GM19468 (cell line): ENCODE data around the gene TTLL10.

ENCODE experiments used
- ATAC-seq: cut with Tn5 transposase; IDR thresholded peaks from one replicate; pipeline ENCODE4 v1.9.1; 2021; ENCODE audit warnings: mild to moderate bottlenecking, moderate library complexity, moderate number of reproducible peaks; ENCODE audit not compliant: unreplicated experiment; ENCODE audit errors: extremely low read depth

Gene TTLL10

DNA sequence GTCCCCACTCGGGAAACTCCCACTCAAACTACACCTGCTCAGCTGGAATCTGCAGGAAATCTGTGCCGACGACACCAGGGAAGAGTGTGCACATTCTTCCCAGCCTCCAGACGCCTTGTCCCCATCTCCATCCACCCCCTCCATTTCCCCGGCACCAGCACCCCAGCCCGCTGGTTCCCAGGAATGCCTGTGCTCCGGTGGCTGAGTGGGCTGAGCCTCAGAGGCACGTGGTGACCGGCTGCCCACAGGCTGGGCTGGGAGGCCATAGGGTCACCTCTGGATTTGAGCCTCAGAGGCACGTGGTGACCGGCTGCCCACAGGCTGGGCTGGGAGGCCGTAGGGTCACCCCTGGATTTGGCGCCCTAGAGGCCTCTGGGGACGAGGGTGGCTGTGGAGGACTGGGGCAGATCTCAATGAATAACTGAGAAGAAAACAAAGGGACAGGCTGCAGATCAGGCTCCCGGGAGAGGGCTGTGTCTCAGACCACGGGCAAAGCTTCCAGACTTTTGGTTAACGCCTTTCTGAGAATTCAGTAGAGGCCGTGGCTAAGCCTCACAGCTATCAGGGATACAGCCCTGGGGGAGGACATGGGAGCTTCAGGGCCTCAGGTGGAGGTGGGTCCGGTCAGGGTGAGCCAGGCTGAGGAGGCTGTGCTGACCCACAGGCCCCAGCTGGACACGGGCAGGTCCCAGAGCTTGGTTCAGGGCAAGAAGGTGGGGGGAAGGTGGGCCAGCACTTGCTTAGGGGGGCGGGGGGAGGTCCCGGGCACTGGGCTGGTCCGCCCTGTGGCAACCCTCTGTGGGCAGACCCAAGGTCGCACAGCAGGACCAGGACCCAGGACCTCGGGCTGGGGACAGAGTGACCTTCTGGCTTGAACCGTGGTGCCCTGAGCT lies 17.3 kb upstream of the TTLL10 start:
- no peak for ATAC-seq

DNA sequence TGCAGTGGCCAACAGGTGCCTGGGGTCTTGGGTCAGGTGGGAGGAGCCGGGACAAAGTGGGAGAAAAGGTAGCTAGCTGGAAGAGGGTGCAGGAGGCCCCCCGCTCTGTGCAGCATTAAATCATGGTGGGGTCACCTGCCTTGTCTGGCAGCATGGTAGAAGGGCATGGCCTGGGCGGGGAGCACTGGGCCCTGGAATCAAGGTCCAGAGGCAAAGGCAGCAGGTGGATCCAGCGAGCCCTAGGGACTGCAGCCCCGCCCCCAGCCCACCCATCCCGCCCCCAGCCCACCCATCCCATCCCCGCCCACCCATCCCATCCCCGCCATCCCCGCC lies 16.7 kb upstream of the TTLL10 start:
- ATAC-seq = no peak

DNA sequence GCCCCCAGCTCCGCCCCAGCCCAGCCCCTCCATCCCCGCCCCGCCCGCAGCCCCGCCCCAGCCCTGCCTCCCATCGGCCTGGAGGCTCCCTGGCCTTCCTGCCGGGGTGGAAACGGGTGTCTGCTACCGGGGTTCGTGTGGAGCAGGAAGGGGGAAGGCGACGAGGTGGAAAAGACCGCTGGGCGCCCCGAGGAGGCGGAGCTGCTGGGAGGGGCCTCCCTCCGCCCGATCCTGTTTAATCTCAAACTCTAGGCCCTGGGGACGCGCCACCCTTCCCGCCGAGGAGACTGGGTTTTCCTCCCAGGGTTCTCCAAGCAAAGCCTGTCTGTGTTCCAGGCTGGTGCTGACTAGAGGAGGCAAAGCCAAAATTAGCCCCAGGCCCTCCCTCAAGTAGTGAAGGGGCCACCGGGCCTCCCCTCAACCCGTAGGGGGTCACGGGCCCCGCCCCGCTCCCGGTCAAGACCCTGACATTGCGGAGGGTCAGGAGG lies 16.2 kb upstream of the TTLL10 start:
- no peak for ATAC-seq

DNA sequence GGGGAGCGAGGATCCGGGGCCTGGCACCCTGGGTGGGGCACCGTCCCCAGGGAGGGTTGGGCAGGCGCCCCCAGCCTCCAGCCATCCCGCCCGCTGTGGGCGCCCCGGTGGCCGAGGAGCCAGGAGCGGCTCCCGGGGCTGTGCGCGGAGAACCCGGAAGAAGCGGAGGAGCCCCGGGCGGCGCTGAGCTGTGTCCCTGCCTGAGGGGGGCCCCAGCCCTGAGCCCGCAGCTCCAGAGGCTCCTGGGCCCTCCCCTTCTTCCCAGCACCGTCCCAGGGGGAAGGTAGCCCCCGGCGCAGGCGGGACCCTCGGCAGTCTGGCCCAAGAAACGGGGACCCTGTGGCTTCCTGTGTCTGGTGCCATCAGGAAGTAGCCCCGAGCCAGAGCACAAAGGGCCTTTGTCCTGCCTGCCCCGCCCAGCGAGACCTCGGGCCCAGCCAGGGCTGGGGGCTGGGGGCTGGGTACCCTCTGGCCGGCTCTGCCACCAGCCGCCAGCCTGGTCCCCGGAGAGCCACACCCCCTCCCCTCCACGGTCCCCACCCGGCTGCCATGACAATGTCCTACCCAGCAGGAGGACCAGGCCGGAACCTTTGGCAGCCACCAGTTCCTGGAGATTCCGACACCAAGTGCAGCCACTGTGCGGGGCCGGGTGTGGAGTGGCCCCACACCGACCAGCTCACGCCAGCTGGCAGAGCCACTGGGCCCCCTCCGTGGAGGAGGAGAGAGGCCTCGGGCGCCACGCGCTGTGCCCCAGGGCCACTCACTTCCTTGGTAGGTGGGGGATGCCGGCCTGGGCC lies 15.6 kb upstream of the TTLL10 start:
- ATAC-seq = no peak

DNA sequence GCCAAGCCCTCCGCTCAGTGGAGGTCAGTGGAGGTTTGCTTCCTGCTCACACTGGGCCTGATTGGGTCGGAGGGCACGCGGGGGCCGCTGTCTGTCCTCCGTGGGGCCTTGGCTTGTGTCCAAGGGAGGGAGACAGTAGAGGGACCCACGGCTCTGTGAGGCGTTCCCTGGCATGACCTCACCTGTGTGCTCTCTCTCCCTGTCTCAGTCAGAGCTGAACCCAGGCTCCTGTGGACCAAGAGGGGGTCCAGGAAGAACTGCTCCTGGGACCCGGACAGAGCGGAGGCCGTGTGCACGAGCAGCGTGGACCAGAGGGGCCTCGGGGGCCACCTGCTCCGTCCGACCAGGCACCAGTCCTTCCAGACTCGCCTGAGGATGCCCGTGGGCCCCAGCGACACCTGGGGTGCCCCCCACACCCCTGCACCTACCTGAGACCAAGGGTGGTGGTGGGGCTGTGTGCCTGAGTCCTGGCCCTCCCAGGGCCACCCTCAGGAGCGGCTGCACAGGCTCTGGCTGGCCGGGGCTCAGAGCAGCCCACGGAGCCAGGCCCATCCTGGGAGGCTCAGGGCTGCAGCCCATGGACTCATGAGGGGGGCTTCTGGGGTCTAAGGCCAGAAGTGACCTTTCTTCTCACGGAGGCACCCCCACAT lies 13.3 kb upstream of the TTLL10 start:
- ATAC-seq = no peak

DNA sequence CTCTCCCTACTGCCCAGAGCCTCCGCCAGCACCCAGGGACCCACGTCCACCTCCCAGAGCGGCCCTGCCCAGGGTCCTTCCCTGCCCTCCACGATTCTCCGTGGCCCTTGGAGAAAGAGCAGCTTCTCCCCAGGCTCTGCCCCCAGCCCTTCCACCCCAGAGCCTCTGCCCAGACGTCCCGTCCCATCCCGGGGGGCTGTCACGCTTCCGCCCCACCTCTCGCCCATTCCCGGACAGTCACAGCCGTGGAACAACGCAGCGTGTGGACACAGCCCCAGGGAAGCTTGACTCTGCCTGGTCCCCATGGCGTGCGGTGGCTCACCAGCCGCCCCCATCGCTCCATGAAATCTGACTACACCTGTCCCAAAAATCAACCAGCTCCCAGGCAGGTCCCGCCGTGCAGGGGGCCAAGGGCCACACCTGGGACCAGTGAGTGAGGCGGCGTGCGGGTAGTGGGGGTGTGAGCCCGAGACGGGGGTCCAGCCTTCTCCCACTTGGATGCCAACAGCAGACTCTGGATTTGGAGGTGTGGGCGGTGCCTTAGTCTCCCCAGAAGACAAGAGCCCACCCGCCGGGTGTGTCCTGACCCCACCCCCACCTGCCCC lies 12.5 kb upstream of the TTLL10 start:
- no peak for ATAC-seq

DNA sequence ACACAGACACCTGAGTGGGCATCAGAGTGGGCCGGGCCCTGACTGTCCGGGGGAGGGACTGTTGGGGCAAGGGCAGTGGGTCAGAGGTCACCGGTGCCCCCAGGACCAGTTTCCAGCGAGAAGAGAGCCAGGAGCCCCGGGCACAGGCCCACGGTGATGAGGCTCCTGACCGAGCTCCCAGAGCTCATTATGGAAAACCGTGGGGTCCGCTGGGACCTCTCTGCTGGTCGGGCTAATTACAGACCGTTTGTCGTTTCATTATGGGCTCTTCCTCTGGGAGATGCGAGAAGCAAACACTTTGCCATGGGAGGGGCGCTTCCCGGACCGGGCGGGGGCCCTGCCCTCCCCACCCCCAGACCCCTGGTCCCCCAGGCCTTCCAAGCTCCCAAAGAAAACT lies 12.0 kb upstream of the TTLL10 start:
- no peak for ATAC-seq

DNA sequence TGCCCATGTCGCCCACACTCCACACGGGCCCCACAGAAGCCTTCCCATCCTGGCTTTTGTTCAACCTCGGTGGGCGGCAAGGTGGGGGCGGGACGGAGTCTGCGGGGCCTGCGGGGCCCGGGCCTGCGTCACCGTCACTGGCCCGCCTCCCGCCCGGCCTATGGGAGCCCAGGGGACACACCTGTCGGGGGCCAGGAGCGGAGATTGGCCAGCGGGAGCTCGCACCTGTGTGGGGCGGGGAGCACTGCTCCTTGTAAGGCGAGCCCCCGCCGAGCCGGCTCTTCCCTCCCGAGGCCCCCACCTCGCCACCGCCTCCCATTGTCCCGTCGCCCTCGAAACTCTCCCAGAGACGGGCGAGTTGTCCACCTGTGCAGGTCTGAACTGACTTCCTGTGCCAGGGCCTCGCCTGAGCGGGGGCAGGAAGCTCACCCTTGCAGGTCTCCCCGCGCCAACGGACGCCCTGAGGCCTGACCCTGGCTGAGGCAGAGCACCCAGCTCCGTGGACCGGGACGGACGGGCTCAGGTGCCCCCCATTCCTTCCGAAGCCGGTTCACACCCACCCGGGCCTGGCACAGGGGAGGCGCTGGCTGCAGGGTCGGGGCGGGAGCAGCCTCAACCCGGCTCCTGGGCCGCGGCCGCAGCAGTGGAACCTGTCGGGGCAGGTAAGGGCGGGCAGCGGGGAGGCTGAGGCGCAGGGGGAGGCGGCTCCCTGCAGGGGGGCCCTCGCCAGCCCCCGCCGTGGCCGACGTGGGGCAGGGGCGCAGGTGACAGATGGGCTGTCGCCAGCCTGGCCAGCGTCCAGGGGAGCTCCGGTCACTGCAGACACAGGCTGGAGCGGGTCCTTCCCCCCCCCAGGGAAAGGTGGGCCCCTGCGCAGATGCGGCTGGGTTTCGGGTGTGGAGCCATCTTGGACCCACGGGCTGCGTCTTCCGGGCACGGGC lies 10.8 kb upstream of the TTLL10 start:
- no peak for ATAC-seq

DNA sequence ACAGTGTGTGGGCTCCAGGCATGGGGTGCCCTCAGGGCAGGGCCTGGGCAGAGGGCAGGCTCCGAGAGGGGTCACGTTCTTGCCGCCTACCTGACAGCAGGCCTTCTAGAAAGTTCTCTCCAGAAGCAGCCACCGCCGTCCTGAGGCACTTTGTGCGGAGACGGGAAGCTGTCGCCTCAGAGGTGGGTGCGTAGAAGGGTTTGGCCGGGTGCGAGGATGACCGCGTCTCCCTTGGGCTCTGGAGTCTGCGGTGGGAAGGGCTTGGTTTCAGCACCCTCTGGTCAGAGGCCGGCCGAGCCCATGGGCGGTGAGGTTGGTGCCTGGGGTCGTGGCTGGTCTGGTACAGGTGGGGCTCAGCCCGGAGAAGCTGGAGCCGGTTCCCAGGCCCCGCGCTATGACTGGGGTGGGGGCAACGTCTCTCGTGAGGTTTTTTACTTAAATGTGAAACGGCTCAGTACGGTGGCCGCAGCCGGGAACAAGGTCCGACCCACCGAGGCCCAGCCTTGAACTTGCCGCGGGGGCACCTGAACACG lies 10.1 kb upstream of the TTLL10 start:
- no peak for ATAC-seq

DNA sequence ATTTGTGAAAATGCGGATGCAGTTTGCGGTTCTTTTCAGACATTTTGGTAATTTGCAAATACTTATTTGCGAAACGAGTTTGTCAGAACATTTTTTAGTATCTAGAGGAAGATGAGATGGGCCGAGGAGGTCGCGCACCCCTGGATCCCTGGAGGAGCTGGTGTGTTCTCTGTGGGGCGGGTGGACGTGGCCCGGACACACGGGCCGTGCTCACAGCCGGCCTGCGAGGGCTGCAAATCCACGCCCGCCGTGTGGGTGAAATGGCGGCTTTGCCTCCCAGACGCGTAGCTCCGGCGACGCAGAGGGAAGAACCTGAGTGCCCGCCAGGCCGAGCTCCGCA lies 9.3 kb upstream of the TTLL10 start:
- no peak for ATAC-seq

DNA sequence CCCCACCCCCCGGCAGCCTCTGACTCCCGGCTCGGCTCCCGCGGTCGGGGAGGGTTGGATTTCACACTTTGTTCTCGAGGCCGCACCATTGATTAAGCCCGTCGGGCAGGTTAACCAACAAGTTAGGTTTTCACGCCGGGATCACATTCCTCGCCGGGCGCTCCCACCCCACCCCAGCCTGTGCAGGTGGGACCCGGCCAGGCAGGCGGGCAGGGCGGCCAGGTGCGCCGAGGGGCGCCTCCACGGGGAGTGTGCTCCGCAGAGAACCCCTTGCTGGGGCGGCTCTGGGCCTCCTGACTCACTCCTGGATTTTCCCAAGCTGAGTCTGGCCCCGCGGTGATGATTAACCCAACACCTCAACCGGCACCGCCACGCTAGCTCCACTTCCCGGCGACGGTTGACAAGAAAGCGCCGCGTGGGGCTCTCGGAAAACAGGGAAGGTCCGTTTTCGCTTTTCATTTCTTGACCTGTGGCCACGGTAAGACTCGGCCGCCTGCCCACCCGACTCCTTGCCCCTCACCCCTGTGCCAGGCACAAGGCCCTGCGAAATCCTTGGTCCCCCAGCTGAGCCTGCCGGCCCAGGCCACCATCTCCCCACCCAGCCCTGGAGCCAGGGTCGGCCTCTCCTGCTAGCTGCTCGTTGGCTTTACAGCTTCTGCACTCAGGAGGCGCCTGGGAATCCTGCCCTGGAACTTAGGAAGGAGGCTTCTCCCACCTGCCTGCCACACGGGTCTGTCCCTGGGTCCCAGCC lies 8.8 kb upstream of the TTLL10 start:
- no peak for ATAC-seq

DNA sequence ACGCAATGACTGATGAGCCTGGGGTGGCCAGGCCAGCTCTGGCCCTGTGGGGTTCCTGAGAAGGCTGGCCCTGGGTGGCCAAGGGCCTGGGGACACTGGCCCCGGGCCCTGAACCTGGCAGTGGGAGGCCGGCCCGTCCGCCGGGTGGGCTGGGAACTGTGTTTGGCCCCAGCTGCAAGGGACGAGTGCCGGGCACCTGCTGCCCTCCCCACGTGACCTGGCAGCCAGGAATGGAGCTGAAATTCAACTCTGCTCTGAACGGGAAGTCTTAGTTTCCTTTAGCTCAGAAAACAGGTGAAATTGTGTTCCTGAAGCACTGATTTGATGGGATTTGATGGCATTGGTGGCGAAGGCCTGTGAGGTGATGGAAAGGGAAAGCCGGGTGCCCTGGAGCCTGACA lies 8.2 kb upstream of the TTLL10 start:
- ATAC-seq = no peak

DNA sequence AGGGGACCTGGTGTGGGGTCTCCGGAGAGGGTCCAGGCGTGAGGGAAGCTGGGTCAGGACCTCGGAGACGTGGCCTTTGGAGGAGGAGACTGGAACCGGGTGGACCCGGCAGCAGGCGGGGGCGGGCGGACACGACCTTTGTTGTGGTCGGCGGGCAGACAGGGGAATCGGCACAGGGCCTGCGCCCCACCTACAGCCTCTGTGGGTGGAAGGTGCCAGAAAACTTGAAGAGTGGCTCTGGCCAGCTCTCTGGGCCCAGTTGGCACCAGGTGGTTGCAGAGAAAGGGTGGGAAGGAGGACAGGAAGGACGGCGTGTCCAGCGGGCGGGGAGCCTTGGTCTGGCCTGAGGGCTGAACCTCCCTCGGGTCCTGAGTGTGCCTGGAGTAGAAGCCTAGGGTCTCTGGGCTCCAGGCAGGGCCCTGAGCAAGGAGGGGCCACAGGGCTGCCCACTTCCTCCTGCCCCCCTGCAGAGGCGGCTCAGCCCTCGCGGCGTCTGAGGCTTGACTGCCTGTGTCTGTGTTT lies 7.7 kb upstream of the TTLL10 start:
- ATAC-seq = no peak

DNA sequence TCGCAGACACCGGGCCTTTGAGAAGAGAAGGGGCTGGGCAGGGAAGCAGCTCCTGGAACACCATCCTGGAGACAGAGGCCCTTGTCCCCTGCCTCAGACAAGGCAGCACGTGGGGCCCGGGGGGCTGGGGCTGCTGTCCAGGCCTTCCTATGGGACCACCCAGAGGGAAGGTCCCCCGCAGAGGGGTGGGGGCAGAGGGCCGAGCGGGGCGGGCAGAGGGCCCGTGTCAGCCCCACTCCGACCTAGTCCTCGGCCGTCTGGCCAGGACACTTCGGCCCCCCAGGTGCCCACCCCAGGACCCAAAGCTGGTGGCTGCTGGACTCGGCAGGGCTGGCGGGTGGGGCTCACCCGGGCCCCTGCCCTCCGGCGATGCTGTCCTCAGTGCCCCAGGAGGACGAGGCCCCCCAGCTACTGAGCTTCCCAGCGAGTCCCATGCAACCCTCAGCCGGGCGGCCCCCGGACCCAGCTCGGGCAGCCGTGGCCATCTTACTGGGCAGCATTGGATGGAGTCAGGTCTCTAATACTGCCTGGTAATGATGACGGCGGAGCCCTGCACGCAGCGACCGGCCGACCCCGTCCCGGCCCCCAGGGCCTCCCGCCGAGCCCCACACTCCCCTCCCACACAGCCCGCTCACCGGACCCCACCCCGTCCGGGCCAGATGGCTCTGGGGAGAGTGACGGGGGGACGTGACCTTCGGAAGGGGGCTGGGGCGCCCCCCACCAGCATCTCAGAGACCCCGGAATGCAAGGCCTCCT lies 6.9 kb upstream of the TTLL10 start:
- ATAC-seq = no peak

DNA sequence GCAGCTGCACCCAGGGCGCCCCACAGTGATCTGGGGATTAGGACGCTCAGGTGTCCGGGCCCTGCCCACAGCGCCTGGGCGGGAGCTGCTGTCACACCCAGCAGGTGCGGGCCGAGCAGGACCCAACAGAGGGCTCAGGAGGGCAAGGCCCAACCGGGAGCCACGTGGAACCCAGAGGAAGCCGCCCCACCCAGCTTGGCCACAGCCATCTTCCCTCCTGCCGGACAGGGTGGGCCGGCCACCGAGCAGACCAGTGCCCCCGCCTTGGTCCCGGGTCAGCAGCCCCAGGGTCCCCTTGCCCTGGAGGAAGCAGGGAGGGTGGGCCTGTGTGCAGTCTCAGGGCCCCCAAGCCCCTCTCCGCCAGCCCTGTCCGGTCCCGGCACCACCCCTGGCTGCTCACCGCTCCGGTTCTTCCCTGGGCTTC lies 6.3 kb upstream of the TTLL10 start:
- no peak for ATAC-seq

DNA sequence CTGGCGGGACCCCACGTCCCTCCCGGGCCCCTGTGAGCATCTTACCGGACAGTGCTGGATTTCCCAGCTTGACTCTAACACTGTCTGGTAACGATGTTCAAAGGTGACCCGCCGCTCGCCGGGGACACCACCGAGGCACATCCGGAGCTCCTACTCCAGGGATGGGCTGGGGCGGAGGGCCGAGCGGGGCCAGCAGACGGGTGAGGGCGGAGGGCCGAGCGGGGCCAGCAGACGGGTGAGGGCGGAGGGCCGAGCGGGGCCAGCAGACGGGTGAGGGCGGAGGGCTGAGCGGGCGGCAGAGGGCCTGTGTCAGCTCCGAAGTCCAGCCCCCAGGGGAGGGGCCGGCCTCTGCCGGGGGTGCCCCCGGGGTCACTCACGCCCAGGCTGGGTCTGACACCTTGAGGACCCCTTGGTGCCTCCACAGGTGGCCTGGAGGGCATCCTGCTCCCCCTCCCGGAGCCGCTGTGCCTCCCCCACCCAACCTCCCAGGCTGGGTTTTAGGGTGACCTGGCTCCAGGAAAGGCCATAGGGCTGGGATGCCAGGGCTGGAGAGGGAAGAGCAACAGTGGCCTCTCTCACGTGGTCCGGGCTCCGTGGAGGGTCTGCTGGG lies 5.7 kb upstream of the TTLL10 start:
- no peak for ATAC-seq
